ENCODE results near the gene DNAAF8. TPM values are rescaled to one million over a fixed set of nuclear protein-coding genes. Genes with fewer than 3 reads are reported as not detected.

Gene DNAAF8
- total RNA-seq, 1 donor, result 1.7 TPM

- no peak overlapping the region for H3K4me3 ChIP-seq (ENCODE audit: low read depth, low read length)
- DNase-seq (ENCODE audit: low read depth), result no peak
- no peak for TF ChIP-seq CTCF (IDR thresholded peaks at IDR 0.05; ENCODE audit: insufficient read depth, low read depth, low read length)
These were observed 38.0 kb upstream of the DNAAF8 start for GRCh38 chr16:4696172-4696904.

GRCh38 chr16:4696905-4697847 lies 37.2 kb upstream of the DNAAF8 start:
- DNase-seq (ENCODE audit: low read depth), result no peak
- TF ChIP-seq CTCF (IDR thresholded peaks at IDR 0.05; ENCODE audit: insufficient read depth, low read depth, low read length), result no peak
- H3K4me3 ChIP-seq (ENCODE audit: low read depth, low read length), result no peak overlapping the region

GRCh38 chr16:4697848-4698291 lies 36.5 kb upstream of the DNAAF8 start:
- TF ChIP-seq CTCF (IDR thresholded peaks at IDR 0.05; ENCODE audit: insufficient read depth, low read depth, low read length), result no peak
- no peak overlapping the region for H3K4me3 ChIP-seq (ENCODE audit: low read depth, low read length)
- no peak for DNase-seq (ENCODE audit: low read depth)

GRCh38 chr16:4698321-4699045 lies 35.9 kb upstream of the DNAAF8 start:
- TF ChIP-seq CTCF (IDR thresholded peaks at IDR 0.05; ENCODE audit: insufficient read depth, low read depth, low read length), result no peak
- DNase-seq (ENCODE audit: low read depth), result no peak
- H3K4me3 ChIP-seq (ENCODE audit: low read depth, low read length), result no peak overlapping the region

GRCh38 chr16:4699046-4699556 lies 35.2 kb upstream of the DNAAF8 start:
- H3K4me3 ChIP-seq (ENCODE audit: low read depth, low read length), result no peak overlapping the region
- DNase-seq (ENCODE audit: low read depth), result no peak
- no peak for TF ChIP-seq CTCF (IDR thresholded peaks at IDR 0.05; ENCODE audit: insufficient read depth, low read depth, low read length)

- TF ChIP-seq CTCF (IDR thresholded peaks at IDR 0.05; ENCODE audit: insufficient read depth, low read depth, low read length), result no peak
- no peak overlapping the region for H3K4me3 ChIP-seq (ENCODE audit: low read depth, low read length)
- no peak for DNase-seq (ENCODE audit: low read depth)
These were observed 33.8 kb upstream of the DNAAF8 start for GRCh38 chr16:4700380-4700996.
